ENCODE results near the gene CHKB. TPM values are rescaled to one million over a fixed set of nuclear protein-coding genes. Genes with fewer than 3 reads are reported as not detected.

The CHKB gene
- total and polyA plus RNA-seq, 4 donors: 59.4 to 142 (median 74.9) TPM

DNA sequence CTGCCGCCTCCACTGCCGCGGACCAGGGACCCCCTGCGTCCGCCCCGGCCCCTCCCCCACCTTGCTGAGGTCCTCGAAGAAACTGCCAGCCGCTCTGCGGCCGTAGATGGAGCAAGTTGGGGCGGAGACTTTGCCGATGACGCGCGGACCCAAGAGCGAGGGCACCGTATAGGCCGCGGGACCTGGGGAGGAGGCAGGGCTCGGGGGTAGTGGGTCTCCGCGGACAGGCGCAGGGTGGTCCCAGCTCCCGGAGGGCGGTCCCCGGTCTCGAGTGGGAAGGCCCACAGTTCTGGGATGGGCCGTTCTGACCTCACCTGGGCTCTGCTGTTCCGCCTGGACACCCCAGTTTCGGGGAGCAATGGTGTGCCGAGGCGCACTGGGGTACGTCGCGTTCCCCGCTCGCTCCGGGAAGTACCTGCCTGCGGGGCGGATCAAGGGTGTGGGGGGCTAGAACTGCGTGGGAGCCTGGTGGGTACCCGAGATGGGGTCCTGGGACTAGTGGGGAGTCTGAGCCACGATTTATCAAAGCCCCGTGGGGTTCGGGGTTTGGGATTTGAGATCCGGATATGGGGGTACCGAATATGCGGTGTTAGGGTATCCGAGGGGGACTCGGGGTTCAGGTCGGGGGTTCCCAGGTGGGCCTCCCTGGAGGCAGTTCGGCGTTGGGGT lies 51.6 kb downstream of the CHKB start:
- Histone ChIP-seq H3K27ac (ENCODE audit: low read depth in 1 of 2, low read length in 1 of 2) (peak overlapping the region; percentile 95 to 99), H3K27me3 (ENCODE audit: control insufficient read depth in 3 of 3, insufficient read depth in 3 of 3, low read length in 2 of 3) (peaks cover 0 to 38% (median 23%) of the 10 kb centered on the region in 3 donors), H3K4me1 (ENCODE audit: control insufficient read depth in 5 of 5, insufficient read depth in 5 of 5, low read length in 5 of 5) (peaks cover 0 to 32% (median 20%) of the 10 kb centered on the region in 5 donors), H3K9ac (ENCODE audit: insufficient read depth in 1 of 2, low read length in 2 of 2) (no peak overlapping the region), H3K4me3 (peak overlapping the region; percentile 64), H3K36me3 (ENCODE audit: control insufficient read depth in 4 of 4, insufficient read depth in 4 of 4, low read length in 4 of 4) (peaks cover 0 to 1% (median 0%) of the 10 kb centered on the region in 4 donors), H3K9me3 (ENCODE audit: control insufficient read depth in 4 of 4, insufficient read depth in 3 of 4, low read length in 3 of 4) (no peaks in the 10 kb centered on the region)
- TF ChIP-seq, protein P1, sequence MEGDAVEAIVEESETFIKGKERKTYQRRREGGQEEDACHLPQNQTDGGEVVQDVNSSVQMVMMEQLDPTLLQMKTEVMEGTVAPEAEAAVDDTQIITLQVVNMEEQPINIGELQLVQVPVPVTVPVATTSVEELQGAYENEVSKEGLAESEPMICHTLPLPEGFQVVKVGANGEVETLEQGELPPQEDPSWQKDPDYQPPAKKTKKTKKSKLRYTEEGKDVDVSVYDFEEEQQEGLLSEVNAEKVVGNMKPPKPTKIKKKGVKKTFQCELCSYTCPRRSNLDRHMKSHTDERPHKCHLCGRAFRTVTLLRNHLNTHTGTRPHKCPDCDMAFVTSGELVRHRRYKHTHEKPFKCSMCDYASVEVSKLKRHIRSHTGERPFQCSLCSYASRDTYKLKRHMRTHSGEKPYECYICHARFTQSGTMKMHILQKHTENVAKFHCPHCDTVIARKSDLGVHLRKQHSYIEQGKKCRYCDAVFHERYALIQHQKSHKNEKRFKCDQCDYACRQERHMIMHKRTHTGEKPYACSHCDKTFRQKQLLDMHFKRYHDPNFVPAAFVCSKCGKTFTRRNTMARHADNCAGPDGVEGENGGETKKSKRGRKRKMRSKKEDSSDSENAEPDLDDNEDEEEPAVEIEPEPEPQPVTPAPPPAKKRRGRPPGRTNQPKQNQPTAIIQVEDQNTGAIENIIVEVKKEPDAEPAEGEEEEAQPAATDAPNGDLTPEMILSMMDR (IDR thresholded peaks at IDR 0.05; ENCODE audit: control extremely low read depth, extremely low read depth): no peak
- ATAC-seq (ENCODE audit: insufficient read depth, low FRiP score): peak; percentile 48
- WGBS, 2 donors: 1 to 2% methylated on average over 49 to 53 of the region's 53 CpGs
- DNase-seq: peak; percentile 75 to 81 (median 76)

DNA sequence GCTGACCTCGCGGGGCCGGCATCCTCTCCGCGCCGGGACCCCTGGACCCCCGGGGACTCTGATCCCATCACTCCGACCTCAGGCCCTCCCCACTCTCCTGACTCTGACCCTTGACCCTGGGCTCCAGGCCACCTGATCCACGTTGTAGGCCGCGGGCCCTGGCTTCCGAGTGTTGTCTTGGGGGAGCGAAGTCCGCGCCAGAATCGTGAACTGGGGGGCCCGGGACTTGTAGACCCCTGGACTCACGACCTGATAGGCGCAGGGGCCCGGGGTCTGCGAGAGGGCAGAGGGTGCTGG lies 52.1 kb downstream of the CHKB start:
- Histone ChIP-seq H3K4me1 (ENCODE audit: control insufficient read depth in 5 of 5, insufficient read depth in 5 of 5, low read length in 5 of 5) (peaks cover 0 to 32% (median 20%) of the 10 kb centered on the region in 5 donors), H3K9me3 (ENCODE audit: control insufficient read depth in 4 of 4, insufficient read depth in 3 of 4, low read length in 3 of 4) (no peaks in the 10 kb centered on the region), H3K4me3 (peak overlapping the region; percentile 64), H3K27me3 (ENCODE audit: control insufficient read depth in 3 of 3, insufficient read depth in 3 of 3, low read length in 2 of 3) (peaks cover 0 to 38% (median 23%) of the 10 kb centered on the region in 3 donors), H3K36me3 (ENCODE audit: control insufficient read depth in 4 of 4, insufficient read depth in 4 of 4, low read length in 4 of 4) (peaks cover 0 to 1% (median 0%) of the 10 kb centered on the region in 4 donors), H3K27ac (ENCODE audit: low read depth in 1 of 2, low read length in 1 of 2) (peak overlapping the region; percentile 95 to 99), H3K9ac (ENCODE audit: insufficient read depth in 1 of 2, low read length in 2 of 2) (no peak overlapping the region)
- DNase-seq (peak in 1 of 3 donors; percentile 45), ATAC-seq (ENCODE audit: insufficient read depth, low FRiP score) (no peak)
- TF ChIP-seq, protein P1 (IDR thresholded peaks at IDR 0.05; ENCODE audit: control extremely low read depth, extremely low read depth): no peak
- WGBS, 2 donors: 1 to 2% methylated on average over 21 of the region's 21 CpGs

DNA sequence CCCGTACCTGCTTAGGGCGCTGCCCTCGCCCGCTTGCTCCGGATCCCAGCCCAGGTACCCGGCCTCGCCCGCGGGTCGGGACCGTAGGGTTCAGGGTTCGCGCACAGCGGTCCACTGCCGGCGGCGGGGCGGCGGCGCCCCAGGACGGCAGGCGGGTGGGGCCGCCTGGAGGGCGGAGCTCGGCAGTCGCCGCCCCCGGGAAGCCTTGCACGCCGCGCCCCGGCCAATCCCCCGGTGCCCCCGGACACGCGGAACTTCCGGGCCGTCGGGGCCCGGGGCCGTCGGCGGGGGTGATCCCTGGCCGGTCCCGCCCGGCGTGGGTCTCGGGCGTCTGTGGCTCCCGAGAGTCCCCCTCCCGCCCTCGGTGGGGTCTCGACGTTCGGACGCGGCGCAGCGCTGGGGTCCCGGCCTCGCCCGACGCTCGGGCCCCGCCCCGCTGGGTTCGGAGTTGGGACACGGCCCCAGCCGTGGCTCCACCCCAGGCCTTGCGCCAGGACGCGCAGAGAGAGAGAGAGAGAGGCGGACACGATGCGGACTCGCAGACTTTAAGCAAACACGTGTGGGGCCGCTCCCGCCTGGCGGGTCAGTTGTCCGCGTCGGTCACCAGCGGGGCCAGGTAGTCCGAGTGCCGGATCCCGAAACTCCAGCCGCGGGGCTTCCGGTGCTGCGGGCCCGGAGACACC lies 52.6 kb downstream of the CHKB start, which contains the start of gene TYMP:
TYMP (minus strand) TSS at position 116 of the 683 bp plus-strand sequence. CDS start 303 bp downstream, outside the sequence.
- Histone ChIP-seq H3K36me3 (ENCODE audit: control insufficient read depth in 4 of 4, insufficient read depth in 4 of 4, low read length in 4 of 4) (peaks cover 0 to 1% (median 0%) of the 10 kb centered on the region in 4 donors), H3K27me3 (ENCODE audit: control insufficient read depth in 3 of 3, insufficient read depth in 3 of 3, low read length in 2 of 3) (peaks cover 0 to 38% (median 23%) of the 10 kb centered on the region in 3 donors), H3K4me3 (peak within 1 kb of the TSS; percentile 64), H3K27ac (ENCODE audit: low read depth in 1 of 2, low read length in 1 of 2) (peak within 1 kb of the TSS; percentile 95 to 99), H3K4me1 (ENCODE audit: control insufficient read depth in 5 of 5, insufficient read depth in 5 of 5, low read length in 5 of 5) (peaks cover 0 to 33% (median 20%) of the 10 kb centered on the region in 5 donors), H3K9me3 (ENCODE audit: control insufficient read depth in 4 of 4, insufficient read depth in 3 of 4, low read length in 3 of 4) (no peaks in the 10 kb centered on the region), H3K9ac (ENCODE audit: insufficient read depth in 1 of 2, low read length in 2 of 2) (no peak within 1 kb of the TSS)
- TF ChIP-seq, protein P1 (IDR thresholded peaks at IDR 0.05; ENCODE audit: control extremely low read depth, extremely low read depth): no peak
- WGBS, 2 donors: 0 to 1% methylated on average over 70 to 92 of the region's 92 CpGs
- DNase-seq (peak; percentile 67 to 70 (median 68)), ATAC-seq (ENCODE audit: insufficient read depth, low FRiP score) (peak; percentile 34)

Measured in lung (tissue), 12 donors.